ENCODE results near the gene DBNDD2. TPM values are rescaled to one million over a fixed set of nuclear protein-coding genes. Genes with fewer than 3 reads are reported as not detected.
A peak's percentile ranks its signal among the peaks of the same experiment; 100 is the strongest.

Gene DBNDD2
- total RNA-seq, 4 donors from 2014 or later: 14.1 to 39.3 (median 32.2) TPM

GRCh38 chr20:45372646-45373352 lies 35.3 kb upstream of the DBNDD2 start:
- no peak for DNase-seq
- H3K9me3 ChIP-seq: no peaks in the 10 kb centered on the region
- peaks cover 2 to 35% (median 5%) of the 10 kb centered on the region in 3 donors for H3K36me3 ChIP-seq
- intact Hi-C loops (cut with DNase I): no loop called here
- H3K4me1 ChIP-seq: peaks cover 8 to 31% (median 13%) of the 10 kb centered on the region in 3 donors
- WGBS, 2 donors: 53 to 56% methylated on average over 16 to 19 of the region's 30 CpGs
- peak overlapping the region in 3 of 4 donors; percentile 50 to 65 (median 52) for H3K4me3 ChIP-seq
- peak overlapping the region; percentile 66 to 79 (median 73) for H3K27ac ChIP-seq
- no peaks in the 10 kb centered on the region for H3K27me3 ChIP-seq
- TF ChIP-seq CTCF (IDR thresholded peaks at IDR 0.05) (no peak), POLR2A (IDR thresholded peaks at IDR 0.05) (no peak)

GRCh38 chr20:45373353-45374100 lies 34.6 kb upstream of the DBNDD2 start:
- WGBS, 2 donors: 12 to 16% methylated on average over 14 to 21 of the region's 38 CpGs
- intact Hi-C loops (cut with DNase I): no loop called here
- Histone ChIP-seq H3K9me3 (no peaks in the 10 kb centered on the region), H3K27ac (peak overlapping the region; percentile 66 to 79 (median 73)), H3K4me1 (peaks cover 6 to 24% (median 13%) of the 10 kb centered on the region in 3 donors), H3K4me3 (peak overlapping the region; percentile 29 to 65 (median 51)), H3K36me3 (peaks cover 0 to 28% (median 5%) of the 10 kb centered on the region in 3 donors), H3K27me3 (no peaks in the 10 kb centered on the region)
- no peak for TF ChIP-seq POLR2A (IDR thresholded peaks at IDR 0.05)
- TF ChIP-seq CTCF (IDR thresholded peaks at IDR 0.05): peak; percentile 75 to 93 (median 86)
- DNase-seq: no peak

GRCh38 chr20:45374101-45374467 lies 34.0 kb upstream of the DBNDD2 start:
- WGBS, 2 donors: 57 to 59% methylated on average over 6 to 9 of the region's 9 CpGs
- TF ChIP-seq POLR2A (IDR thresholded peaks at IDR 0.05): no peak
- no peak for TF ChIP-seq CTCF (IDR thresholded peaks at IDR 0.05)
- Histone ChIP-seq H3K36me3 (peaks cover 0 to 25% (median 5%) of the 10 kb centered on the region in 3 donors), H3K9me3 (no peaks in the 10 kb centered on the region), H3K4me1 (peaks cover 6 to 23% (median 13%) of the 10 kb centered on the region in 3 donors), H3K27ac (peak overlapping the region in 3 of 4 donors; percentile 69 to 79 (median 77)), H3K27me3 (no peaks in the 10 kb centered on the region), H3K4me3 (peak overlapping the region in 3 of 4 donors; percentile 50 to 65 (median 52))
- DNase-seq: no peak
- intact Hi-C loops (cut with DNase I): no loop called here

DNA sequence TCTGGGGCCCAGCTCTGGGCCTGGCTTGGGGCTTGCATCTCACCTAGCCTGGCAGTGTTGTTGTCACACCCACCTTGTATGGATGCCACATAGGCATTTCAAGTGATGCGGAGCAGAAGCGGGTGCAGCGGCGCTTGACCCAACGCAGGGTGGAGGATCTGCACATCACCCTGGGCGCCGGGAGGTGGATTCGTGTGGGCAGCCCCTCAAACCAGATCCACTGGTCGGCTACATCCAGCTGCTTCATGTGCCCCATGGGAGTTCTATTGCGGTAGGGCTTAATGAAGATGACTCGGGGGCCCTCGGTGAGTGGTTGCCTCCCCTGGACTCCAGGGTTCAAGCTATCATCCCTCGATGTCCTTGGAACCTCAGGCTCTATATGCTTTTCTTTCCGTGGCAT lies 33.1 kb upstream of the DBNDD2 start:
- intact Hi-C loops (cut with DNase I): loop anchor here (5.0 kb wide), 1 partner anchor 62 kb away; no protein-coding TSS in a partner anchor

More for the DNA sequence above, 33.1 kb upstream of the DBNDD2 start:
- H3K4me1 ChIP-seq: peaks cover 6 to 23% (median 13%) of the 10 kb centered on the region in 3 donors
- TF ChIP-seq POLR2A (IDR thresholded peaks at IDR 0.05): no peak
- no peak for TF ChIP-seq CTCF (IDR thresholded peaks at IDR 0.05)
- H3K4me3 ChIP-seq: no peak overlapping the region
- H3K27me3 ChIP-seq: no peaks in the 10 kb centered on the region
- H3K36me3 ChIP-seq: peaks cover 0 to 22% (median 5%) of the 10 kb centered on the region in 3 donors
- no peak for DNase-seq
- 92% methylated on average over 6 to 7 of the region's 14 CpGs for WGBS, 2 donors
- no peak overlapping the region for H3K27ac ChIP-seq
- no peaks in the 10 kb centered on the region for H3K9me3 ChIP-seq
